Suppressor macrophage treated with lipopolysaccharide for 4 hours (primary cell): ENCODE data around the gene TNFSF18.
A peak's percentile ranks its signal among the peaks of the same experiment; 100 is the strongest.
"Not testable (repeated sequence)": the region's sequence is repeated elsewhere in the genome, so short reads cannot be mapped to it uniquely, and the experiment has no call there.

ENCODE experiments used
- DNase-seq: peaks from one replicate; pipeline ENCODE4 v3.0.0-alpha.2; 2020

TNFSF18 gene

GRCh38 chr1:173050865-173051264 lies at the start of gene TNFSF18:
TSS of gene TNFSF18 (minus strand) at chr1:173050941. CDS start at chr1:173050896, 45 bp downstream.
- peak; percentile 86 for DNase-seq

- no peak for DNase-seq
Observed at GRCh38 chr1:173099166-173099565, 48.4 kb upstream of the TNFSF18 start.

DNA sequence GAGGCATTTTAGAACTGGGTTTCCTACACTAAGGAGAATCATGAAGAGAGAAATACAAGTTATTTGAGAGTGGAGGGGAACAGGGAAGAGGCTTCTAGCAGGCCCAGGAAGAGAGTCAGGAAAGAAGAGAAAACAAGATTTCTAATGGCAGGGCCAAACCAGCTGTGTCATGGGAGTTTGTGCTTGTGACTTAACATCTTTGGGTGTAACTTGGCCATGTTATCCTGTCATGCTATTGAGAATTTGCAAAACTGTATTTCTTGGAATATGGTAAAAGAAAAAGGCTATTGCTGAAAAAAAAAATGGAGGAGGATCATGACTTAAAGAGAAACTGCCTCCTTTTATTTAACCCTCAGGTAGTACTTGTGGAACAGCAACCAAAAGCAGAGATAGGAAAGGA lies 47.4 kb upstream of the TNFSF18 start:
- DNase-seq = no peak

GRCh38 chr1:173097001-173097400 lies 46.3 kb upstream of the TNFSF18 start:
- DNase-seq = no peak

- DNase-seq = no peak
Observed at GRCh38 chr1:173095632-173096031, 44.9 kb upstream of the TNFSF18 start.

GRCh38 chr1:173094541-173094940 lies 43.8 kb upstream of the TNFSF18 start:
- DNase-seq = no peak

GRCh38 chr1:173093691-173094445 lies 43.1 kb upstream of the TNFSF18 start:
- peak; percentile 73 for DNase-seq

DNA sequence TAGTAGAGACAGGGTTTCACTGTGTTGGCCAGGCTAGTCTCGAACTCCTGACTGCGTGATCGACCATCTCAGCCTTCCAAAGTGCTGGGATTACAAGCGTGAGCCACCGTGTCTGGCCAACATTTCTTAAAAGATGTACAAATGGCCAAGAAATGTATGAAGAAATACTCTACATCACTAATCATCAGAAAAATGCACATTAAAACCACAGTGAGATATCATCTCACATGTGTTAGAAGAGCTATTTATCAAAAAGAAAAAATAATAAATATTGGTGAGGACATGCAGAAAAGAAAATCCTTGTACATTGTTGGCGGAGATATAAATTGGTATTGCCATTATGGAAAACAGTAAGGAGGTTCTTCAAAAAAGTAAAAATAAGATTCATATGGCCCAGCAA lies 33.6 kb upstream of the TNFSF18 start:
- no peak for DNase-seq

GRCh38 chr1:173082913-173083312 lies 32.2 kb upstream of the TNFSF18 start:
- DNase-seq = no peak

DNA sequence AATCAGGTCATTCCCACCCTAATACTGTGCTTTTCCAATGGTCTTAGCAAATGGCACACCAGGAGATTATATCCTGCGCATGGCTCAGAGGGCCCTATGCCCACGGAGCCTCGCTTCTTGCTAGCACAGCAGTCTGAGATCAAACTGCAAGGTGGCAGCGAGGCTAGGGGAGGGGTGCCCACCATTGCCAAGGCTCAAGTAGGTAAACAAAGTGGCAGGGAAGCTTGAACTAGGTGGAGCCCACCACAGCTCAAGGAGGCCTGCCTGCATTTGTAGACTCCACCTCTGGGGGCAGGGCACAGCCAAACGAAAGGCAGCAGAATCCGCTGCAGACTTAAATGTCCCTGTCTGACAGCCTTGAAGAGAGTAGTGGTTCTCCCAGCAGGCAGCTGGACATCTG lies 23.5 kb upstream of the TNFSF18 start:
- not testable (repeated sequence) for DNase-seq

- DNase-seq = no peak
Observed at GRCh38 chr1:173064011-173064410, 13.3 kb upstream of the TNFSF18 start.

GRCh38 chr1:173063171-173063570 lies 12.4 kb upstream of the TNFSF18 start:
- DNase-seq = no peak

- DNase-seq = no peak
Observed at GRCh38 chr1:173062150-173062938, 11.6 kb upstream of the TNFSF18 start.

DNA sequence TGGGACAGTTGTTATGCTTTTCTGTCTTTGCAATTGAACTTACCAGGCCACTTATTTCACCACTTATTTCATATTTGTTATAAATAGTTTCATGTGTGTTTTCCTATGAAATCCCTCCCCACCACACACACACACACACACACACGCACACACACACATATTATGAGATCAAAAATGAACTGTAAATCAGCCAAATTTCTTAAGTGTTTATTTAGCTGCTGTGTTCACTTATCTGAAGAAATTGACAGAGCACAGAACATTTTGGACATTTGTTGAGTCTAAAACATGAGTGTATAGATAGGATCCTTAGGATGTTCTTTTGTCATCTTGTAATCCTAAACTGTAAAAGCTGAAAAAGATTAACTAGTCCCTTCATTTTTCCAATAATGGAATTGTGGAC lies 7.8 kb upstream of the TNFSF18 start:
- no peak for DNase-seq

DNA sequence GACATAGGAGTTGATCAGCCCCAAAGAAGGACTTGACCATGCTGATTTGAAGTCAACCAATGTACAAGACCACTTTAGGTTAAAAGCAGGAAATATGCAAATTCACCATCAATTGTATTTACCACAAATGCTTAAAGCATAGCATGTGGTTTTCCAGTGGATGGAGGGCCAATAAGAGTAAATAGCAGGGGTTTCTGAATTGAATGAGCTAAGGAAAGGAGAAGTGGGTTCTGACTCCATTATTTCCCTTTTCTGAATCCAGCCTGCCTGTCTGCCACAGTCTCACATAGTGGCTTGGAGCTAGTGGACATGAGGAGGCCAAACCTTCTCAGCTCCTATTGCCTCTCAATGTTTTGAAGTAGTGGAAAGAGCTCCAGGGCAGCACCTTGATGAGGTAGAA lies 7.2 kb upstream of the TNFSF18 start:
- no peak for DNase-seq

DNA sequence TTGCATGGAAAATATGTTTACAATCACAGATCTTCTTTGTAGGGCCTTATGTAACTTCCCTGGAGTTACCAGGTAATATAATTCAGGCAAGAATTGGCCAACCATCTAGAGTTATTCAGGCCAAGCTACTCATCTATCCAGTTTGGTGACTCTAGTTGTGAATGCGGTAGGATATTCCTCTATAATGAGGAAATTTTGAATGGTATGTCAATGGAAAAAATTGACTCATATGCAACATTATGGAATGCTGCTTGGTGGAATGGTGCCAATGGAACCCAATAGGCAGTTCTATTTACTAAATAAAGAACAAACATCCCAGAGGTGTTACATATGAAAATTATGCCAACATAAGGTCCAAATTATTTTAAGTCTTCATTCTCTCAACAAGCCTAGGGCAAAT lies 5.6 kb upstream of the TNFSF18 start:
- no peak for DNase-seq

GRCh38 chr1:173052681-173053196 lies 2.0 kb upstream of the TNFSF18 start:
- no peak for DNase-seq

DNA sequence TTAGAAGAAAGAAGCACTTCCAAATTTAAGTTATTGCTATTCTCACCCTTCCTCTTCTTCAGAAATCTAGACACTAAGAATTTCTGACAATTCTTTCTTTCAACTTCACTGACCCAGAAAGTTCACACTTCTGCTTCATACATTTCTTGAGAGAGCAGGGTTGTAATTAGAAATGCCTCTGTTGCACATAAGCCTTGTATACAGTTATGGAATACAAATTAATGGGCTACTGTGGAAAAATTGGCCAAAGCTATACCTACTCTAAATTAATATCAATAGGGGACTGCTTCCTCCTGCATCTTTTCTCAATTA lies 1.5 kb downstream of the TNFSF18 start:
- DNase-seq = no peak

DNA sequence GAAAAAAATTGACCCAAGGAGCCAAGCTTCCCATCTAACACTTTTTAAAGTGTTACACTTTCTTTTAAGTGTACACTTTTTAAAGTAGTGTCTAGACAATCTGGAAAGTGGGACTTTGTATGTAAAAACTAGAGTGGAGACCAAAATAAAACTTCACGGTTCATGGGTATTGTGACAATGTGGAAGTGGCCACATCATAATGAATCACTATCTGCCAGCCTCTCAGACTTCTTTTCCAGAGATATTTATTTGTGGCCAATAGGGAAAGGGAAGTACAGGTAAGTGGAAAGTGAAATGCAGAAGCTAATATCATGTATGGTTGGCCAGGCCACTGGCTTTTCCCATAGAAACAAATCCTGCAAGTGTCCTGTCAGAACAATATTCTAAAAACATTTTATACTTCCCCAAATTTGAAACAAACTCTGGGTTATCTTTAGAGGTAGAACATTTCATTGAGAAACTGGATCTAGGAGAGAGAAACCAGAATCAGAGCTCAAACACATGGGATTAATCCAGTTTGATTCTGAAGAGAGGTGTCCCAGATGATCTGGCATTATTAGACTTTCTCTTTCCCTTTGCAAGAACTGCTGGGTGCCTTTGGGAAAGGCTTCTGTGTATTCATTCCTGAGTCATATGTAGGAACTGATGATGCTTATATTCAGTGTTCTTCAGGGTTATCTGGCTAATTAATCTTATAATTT lies 2.0 kb downstream of the TNFSF18 start:
- DNase-seq = peak; percentile 73

DNA sequence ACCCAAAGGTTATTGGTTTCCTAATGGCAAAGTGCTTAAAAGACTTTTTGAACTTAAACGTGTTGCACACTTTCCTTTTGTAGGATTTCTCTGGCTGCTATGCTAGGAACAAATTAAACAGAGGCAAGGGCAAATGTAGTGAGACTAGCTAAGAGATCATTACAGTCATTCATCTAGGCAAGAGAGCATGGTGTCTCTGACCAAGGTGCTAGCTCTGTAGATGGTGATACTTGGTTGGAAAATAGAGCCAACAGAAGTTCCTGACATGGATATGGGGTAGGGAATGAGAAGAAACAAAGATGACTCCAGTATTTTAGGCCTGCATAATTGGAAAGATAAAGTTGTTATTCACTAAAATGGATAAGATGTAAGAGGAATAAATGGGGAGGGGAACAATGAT lies 6.1 kb downstream of the TNFSF18 start:
- no peak for DNase-seq

DNA sequence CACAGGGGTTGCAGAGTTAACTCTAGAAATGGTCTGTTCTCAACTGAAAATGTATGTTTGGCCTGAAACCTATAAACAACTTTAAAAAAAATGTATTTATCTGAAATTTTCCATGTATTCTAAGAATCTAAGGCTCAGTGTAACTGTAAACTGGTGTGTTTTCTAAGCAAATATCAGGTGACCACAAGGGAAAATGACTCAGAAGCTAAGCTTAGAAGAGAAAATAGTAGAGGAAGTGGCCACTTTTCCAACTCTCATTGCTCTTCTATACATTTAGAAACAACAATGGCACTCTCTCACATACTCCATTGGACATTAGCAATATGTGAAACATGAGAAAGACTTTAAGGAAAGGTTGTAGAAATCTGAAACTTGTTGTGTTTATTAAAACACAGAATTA lies 7.5 kb downstream of the TNFSF18 start:
- DNase-seq = peak; percentile 65

GRCh38 chr1:173042806-173043205 lies 7.9 kb downstream of the TNFSF18 start:
- no peak for DNase-seq

GRCh38 chr1:173039626-173040025 lies 11.1 kb downstream of the TNFSF18 start:
- DNase-seq = no peak
